SIG-M5 (cell line): ENCODE results near the gene STAC2.

Experiments used
- DNase-seq: peaks from one replicate; lab custom pipeline; 2025; lab: John Stamatoyannopoulos, UW

Gene STAC2

GRCh38 chr17:39161962-39162361, 63.8 kb downstream of the STAC2 start:
- no peak for DNase-seq
